ENCODE data around the gene OR6B3.

Gene OR6B3

DNA sequence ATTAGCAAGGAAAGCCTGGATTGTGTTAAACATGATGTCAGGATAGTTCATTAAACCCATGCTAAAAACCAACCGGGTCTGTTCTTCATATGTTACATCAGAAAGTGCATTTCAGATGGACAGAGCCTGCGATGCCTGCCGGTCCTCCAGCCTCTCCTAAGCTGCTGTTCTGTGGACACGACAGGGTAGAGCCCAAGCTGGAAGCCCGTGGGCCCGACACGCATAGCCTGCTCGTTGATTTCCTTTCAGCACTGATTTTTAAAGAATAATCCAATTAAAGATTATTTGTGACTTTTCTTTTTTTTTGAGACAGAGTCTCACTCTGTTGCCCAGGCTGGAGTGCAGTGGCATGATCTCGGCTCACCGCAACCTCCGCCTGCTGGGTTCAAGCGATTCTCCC, 797 bp downstream of the OR6B3 start:
- Histone ChIP-seq H3K79me2 (ENCODE audit: insufficient read depth, low read depth) (no peaks in the 10 kb centered on the region), H3K9ac (no peak overlapping the region), H4K20me1 (ENCODE audit: insufficient read depth) (no peaks in the 10 kb centered on the region), H3K36me3 (ENCODE audit: insufficient read depth) (no peaks in the 10 kb centered on the region), H3K27ac (no peak overlapping the region), H3K4me3 (IDR thresholded peaks at IDR 0.05; ENCODE audit: insufficient read depth, low read depth, low read length) (no peak overlapping the region), H3K4me1 (ENCODE audit: low read depth, poor library complexity, severe bottlenecking) (no peaks in the 10 kb centered on the region), H3K4me2 (no peak overlapping the region), H2AFZ (ENCODE audit: low read depth) (no peak overlapping the region), H3K27me3 (ENCODE audit: insufficient read depth, low read depth) (peaks cover 11% of the 10 kb centered on the region)
- TF ChIP-seq CTCF (conservative IDR thresholded peaks at IDR 0.05; ENCODE audit: low read depth, low read length): no peak

GRCh38 chr2:240051697-240052096, 1.6 kb downstream of the OR6B3 start:
- H3K4me2 ChIP-seq: no peak overlapping the region
- no peak overlapping the region for H3K27ac ChIP-seq
- no peak for TF ChIP-seq CTCF (conservative IDR thresholded peaks at IDR 0.05; ENCODE audit: low read depth, low read length)
- no peak overlapping the region for H2AFZ ChIP-seq (ENCODE audit: low read depth)
- no peak overlapping the region for H3K4me3 ChIP-seq (IDR thresholded peaks at IDR 0.05; ENCODE audit: insufficient read depth, low read depth, low read length)
- H3K79me2 ChIP-seq (ENCODE audit: insufficient read depth, low read depth): no peaks in the 10 kb centered on the region
- H3K27me3 ChIP-seq (ENCODE audit: insufficient read depth, low read depth): peaks cover 10% of the 10 kb centered on the region
- H3K9ac ChIP-seq: no peak overlapping the region
- no peaks in the 10 kb centered on the region for H3K4me1 ChIP-seq (ENCODE audit: low read depth, poor library complexity, severe bottlenecking)
- no peaks in the 10 kb centered on the region for H4K20me1 ChIP-seq (ENCODE audit: insufficient read depth)
- no peaks in the 10 kb centered on the region for H3K36me3 ChIP-seq (ENCODE audit: insufficient read depth)

DNA sequence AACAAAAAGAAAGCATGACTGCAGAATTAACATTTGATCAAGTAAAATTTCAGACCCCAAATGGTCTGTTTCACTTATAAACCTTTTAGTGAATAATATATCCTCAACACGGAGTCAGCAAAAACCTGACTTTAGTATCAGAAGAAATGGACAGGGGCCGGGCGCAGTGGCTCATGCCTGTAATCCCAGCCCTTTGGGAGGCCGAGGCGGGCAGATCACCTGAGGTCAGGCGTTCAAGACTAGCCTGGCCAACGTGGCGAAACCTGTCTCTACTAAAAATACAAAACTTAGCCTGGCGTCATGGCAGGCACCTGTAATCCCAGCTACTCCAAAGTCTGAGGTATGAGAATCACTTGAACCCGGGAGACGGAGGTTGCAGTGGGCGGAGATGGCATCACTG, 3.0 kb downstream of the OR6B3 start:
- H3K4me3 ChIP-seq (IDR thresholded peaks at IDR 0.05; ENCODE audit: insufficient read depth, low read depth, low read length): no peak overlapping the region
- no peak overlapping the region for H2AFZ ChIP-seq (ENCODE audit: low read depth)
- peaks cover 1% of the 10 kb centered on the region for H3K27me3 ChIP-seq (ENCODE audit: insufficient read depth, low read depth)
- H3K4me2 ChIP-seq: no peak overlapping the region
- no peaks in the 10 kb centered on the region for H3K79me2 ChIP-seq (ENCODE audit: insufficient read depth, low read depth)
- no peak for TF ChIP-seq CTCF (conservative IDR thresholded peaks at IDR 0.05; ENCODE audit: low read depth, low read length)
- H3K9ac ChIP-seq: no peak overlapping the region
- no peaks in the 10 kb centered on the region for H3K36me3 ChIP-seq (ENCODE audit: insufficient read depth)
- no peaks in the 10 kb centered on the region for H3K4me1 ChIP-seq (ENCODE audit: low read depth, poor library complexity, severe bottlenecking)
- H4K20me1 ChIP-seq (ENCODE audit: insufficient read depth): no peaks in the 10 kb centered on the region
- H3K27ac ChIP-seq: no peak overlapping the region

GRCh38 chr2:240048237-240048636, 5.1 kb downstream of the OR6B3 start:
- no peaks in the 10 kb centered on the region for H3K4me1 ChIP-seq (ENCODE audit: low read depth, poor library complexity, severe bottlenecking)
- no peak overlapping the region for H3K9ac ChIP-seq
- H3K4me3 ChIP-seq (IDR thresholded peaks at IDR 0.05; ENCODE audit: insufficient read depth, low read depth, low read length): no peak overlapping the region
- H3K27me3 ChIP-seq (ENCODE audit: insufficient read depth, low read depth): peaks cover 2% of the 10 kb centered on the region; the same call in 1 of the 2 replicates
- no peak overlapping the region for H3K27ac ChIP-seq
- H3K36me3 ChIP-seq (ENCODE audit: insufficient read depth): no peaks in the 10 kb centered on the region
- H4K20me1 ChIP-seq (ENCODE audit: insufficient read depth): no peaks in the 10 kb centered on the region
- no peak overlapping the region for H2AFZ ChIP-seq (ENCODE audit: low read depth)
- no peaks in the 10 kb centered on the region for H3K79me2 ChIP-seq (ENCODE audit: insufficient read depth, low read depth)
- no peak overlapping the region for H3K4me2 ChIP-seq
- TF ChIP-seq CTCF (conservative IDR thresholded peaks at IDR 0.05; ENCODE audit: low read depth, low read length): no peak
